Measurements from ENCODE around the gene CT47C1.

GRCh38 chrX:119042996-119043395 lies 29.8 kb upstream of the CT47C1 start:
- no peak for TF ChIP-seq CTCF (IDR thresholded peaks at IDR 0.05)
- no peak for TF ChIP-seq POLR2AphosphoS5 (IDR thresholded peaks at IDR 0.05; ENCODE audit: low read depth, low read length)
- no peak for TF ChIP-seq REST (IDR thresholded peaks at IDR 0.05; ENCODE audit: insufficient read depth in 1 of 2, low read depth in 2 of 2, low read length in 1 of 2)
- no peak for TF ChIP-seq SIN3A (IDR thresholded peaks at IDR 0.05; ENCODE audit: borderline replicate concordance, insufficient read depth, low read depth, low read length)
